RCC 7860 (cell line): ENCODE results near the gene TGFBI.

Source experiments
- DNase-seq: peaks from one replicate; pipeline ENCODE4 v3.0.0-alpha.2; 2015; ENCODE audit warnings: low spot score
- FAIRE-seq: peaks from 2 replicates; lab custom pipeline; 2012; peaks lifted over from hg19 to GRCh38; lab: Jason Lieb, UNC

The TGFBI gene

DNA sequence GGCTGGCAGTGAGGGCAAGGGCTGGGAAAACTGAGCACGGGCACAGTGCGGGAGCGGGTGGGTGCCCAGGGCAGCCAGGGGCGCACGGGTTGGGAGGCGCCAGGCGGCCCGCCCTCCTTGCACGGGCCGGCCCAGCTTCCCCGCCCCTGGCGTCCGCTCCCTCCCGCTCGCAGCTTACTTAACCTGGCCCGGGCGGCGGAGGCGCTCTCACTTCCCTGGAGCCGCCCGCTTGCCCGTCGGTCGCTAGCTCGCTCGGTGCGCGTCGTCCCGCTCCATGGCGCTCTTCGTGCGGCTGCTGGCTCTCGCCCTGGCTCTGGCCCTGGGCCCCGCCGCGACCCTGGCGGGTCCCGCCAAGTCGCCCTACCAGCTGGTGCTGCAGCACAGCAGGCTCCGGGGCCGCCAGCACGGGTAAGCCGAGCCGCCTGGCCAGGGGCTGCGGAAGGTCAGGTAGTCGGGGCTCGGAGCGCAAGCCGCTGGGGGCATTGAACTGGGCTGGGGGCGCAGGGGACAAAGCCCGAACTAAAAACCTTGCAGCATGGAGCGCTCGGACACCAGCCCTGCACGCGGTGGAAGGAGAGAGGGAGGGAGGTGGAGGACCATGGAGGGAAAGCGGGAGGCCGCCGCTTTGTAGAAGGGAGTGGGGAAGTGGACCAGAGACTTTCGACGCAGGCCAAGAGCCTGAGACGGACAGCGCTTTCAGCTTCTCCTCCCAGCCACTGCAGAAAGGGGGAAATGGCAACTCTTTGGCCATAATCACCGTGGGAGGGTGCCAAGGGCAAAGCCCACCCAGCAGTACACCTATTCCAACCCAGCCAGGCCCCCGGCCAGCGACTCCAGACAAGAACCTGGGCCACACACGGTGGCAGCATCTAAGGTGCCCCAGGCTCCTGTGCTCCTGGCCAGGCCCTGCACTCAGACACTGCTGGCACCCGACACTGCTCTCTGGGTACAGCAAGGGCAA is at the start of gene TGFBI:
TSS of gene TGFBI (plus strand) at position 207 of the 961 bp plus-strand sequence. CDS start at position 275, 68 bp downstream.
- DNase-seq (peak; percentile 74), FAIRE-seq (no peak)

- no peak for FAIRE-seq
These were observed 49.8 kb upstream of the TGFBI start for GRCh38 chr5:135978993-135979392.

GRCh38 chr5:135979510-135979909 is 49.3 kb upstream of the TGFBI start:
- DNase-seq (no peak), FAIRE-seq (no peak)

More at GRCh38 chr5:135978993-135979392, 49.8 kb upstream of the TGFBI start:
- DNase-seq = no peak

GRCh38 chr5:135980620-135981019 is 48.2 kb upstream of the TGFBI start:
- FAIRE-seq (no peak), DNase-seq (no peak)

GRCh38 chr5:135985951-135986350 is 42.8 kb upstream of the TGFBI start:
- DNase-seq (no peak), FAIRE-seq (no peak)

DNA sequence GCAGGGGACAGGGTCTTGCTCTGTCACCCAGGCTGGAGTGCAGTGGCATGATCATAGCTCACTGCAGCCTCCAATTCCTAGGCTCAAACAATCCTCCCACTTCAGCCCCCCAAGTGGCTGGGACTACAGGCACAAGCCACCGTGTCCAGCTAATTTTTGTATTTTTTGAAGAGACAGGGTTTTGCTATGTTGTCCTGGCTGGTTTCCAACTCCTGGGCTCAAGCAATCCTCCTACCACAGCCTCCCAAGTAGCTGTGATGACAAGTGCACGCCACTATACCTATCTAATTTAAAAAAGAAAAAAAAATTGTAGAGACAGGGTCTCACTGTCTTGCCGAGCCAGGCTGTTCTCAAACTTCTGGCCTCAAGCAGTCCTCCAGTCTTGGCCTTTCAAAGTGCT is 42.4 kb upstream of the TGFBI start:
- DNase-seq (no peak), FAIRE-seq (no peak)

DNA sequence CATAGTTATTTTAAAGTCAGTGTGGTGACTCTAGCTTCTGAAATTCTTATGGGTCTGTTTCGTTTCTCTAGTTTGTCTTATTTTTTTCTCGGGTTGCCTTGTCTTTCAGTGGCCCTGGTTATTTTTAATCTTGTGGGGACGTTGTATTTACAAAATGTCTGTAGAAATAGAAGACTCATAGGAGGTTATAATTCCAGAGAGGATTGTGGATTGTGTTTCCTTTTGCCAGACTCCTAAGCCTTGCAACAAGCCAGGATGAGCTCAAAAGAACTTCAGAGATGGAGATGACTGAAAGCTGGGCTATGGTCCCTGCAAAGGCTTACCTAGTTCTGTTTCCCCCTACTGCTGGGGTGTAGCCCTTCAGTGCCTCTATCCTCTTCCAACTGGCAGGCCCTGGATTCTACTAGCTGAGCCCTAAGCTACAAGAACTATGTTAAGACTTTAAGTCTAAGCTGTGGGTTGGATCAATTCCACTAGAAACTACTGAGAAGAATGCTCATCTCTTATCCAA is 41.8 kb upstream of the TGFBI start:
- no peak for FAIRE-seq

DNA sequence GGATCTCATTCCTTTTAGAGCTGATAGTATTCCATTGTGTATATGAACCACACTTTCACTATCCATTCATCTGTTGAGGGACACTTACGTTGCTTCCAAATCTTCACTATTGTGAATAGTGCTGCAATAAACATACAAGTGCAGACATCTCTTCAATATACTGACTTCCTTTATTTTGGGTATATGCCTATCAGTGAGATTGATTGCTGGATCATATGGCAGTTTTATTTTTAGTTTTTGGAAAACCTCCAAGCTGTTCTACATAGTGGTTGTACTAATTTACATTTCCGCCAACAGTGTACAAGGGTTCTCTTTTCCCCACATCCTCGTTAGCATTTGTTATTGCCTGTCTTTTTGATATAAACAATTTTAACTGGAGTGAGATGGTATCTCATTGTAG is 40.2 kb upstream of the TGFBI start:
- no peak for DNase-seq

More for the DNA sequence above, 41.8 kb upstream of the TGFBI start:
- DNase-seq = no peak

DNA sequence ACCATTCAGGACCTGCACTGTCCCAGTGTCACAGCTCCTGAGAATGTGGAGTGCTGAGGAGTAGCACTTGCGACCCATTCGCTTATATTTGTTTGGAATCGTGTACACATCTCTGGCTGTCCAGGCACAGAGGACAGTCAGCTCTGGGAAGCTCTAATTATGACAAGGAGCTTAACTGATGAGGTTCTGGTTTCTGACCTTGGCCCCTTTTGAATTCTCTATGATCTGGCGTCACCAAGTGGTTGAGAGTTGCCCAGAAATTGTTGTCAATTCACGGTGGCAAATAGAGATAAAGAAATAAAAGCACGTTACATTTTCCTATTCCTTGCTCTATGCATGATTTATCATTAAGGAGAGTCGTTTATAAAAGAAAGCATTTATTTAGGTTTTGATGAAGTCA is 39.1 kb upstream of the TGFBI start:
- DNase-seq (no peak), FAIRE-seq (no peak)

More for the DNA sequence above, 40.2 kb upstream of the TGFBI start:
- FAIRE-seq = no peak

- FAIRE-seq = no peak
These were observed 38.1 kb upstream of the TGFBI start for GRCh38 chr5:135990528-135991255.

DNA sequence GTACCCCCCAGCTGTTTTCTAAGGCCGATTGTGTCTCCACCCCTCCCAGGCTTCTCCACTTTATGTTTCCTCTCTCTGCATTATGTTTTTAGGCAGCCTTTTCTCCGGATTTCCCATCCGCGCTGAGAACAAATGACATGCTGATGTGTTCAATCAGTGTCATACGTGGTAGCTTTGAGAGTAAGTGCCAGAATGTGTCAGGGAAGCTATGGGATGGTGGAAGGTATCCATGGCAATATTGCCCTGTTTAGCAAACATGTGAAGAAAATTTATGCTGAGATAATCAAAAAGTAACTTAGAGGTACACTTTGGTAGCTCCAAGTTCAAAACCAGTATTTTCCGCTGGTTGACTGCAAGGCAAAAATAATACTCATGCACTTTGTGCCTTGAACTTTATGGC is 37.4 kb upstream of the TGFBI start:
- DNase-seq (no peak), FAIRE-seq (no peak)

More at GRCh38 chr5:135990528-135991255, 38.1 kb upstream of the TGFBI start:
- no peak for DNase-seq

DNA sequence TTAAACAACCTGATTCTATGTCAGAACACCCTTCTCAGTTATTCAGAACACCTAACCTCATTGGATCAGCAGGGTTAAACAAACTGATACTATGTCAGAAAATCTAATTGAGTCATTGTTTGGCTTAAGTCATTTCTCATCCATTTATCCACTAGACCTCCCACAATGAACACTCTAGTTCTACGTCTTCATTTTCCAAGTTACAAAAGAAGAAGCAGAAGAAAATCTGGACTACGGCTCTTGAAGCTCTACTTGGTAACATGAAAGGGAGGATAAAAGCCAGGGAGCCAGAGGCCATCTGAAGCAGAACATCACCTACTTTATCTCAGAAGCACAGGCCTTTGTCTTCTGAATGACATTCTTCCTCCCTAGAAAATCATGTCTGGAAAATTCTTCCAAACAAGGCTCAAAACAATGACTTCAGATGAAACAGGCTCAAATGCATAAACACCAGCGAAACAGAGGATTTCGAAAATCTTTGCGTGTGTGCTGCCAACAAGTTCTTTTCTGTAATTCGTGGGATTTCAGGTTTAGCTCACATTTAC is 35.4 kb upstream of the TGFBI start:
- FAIRE-seq = no peak
- peak; percentile 55 for DNase-seq

DNA sequence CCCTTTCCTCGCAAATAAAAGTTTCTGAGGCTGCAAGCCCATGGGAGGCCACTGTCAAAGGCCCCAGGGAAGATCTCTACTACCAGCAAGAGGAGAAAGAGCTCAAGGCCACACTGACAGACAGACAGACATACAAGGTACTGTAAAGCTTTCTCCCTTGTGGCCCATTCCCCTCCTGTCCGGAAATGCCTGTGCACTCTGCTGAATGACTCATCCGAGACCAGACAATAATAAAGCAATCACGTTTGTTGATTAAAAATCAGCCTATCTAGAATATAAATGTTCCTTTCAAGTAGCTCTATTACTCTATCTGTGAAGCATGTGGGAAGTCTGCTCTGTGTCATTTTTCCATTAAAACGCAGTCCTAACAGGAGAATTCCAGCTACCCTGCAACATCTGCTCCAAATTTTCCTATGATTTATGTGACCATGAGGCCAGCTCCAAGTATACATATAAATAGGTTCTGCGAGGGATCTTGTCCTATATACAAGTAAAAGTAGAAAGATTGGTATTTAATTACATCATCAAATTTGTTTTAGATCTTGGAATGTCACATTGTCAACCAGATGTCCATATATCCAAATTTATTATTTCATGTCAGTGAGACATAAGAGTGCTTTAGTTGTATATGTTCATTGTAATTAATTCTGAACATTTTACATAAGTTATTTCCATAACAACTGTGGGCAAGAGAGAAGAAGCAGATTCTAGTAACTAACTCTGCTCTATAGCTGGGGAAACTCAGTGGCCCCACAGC is 34.7 kb upstream of the TGFBI start:
- peak; percentile 41 for DNase-seq
- FAIRE-seq = peak; percentile 46

DNA sequence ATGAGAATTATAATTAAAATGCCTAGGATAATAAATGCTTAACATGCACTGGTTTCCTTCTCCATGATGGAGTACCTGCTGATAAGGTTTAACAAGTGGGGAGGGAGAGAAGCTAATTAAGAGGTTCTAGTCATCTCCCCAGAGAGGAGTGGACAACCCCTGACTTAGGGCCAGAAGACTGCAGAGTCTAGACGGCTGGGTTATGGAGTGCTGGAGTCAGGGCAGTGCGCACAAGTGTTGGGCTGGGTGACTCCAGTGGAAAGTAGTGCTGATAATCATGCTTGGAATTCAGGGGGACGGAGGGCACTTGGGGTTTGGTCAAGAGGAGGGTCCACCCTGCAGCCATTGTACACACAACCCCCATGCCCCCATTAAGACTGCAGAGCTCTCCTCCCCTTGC is 32.8 kb upstream of the TGFBI start:
- DNase-seq (no peak), FAIRE-seq (no peak)

DNA sequence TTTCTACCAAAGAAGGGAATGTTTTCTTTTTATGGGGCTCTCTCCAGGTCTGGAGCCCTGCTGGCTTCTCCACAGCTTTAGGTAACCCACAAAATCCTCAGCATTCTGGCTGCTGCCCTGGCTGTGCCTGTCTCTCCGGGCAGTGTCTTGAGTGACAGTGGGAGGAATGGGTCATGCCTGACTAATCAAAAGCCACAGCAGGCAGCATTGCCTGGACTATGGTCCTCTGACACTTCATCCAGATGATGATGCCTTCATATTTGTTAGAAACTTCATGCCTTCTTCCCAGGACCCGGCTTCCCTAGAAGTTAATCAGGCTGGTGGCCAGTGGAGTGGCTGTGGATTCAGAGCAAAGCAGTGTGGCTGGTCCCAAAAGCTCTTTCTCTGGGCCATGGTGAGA is 32.2 kb upstream of the TGFBI start:
- DNase-seq (peak; percentile 78), FAIRE-seq (peak; percentile 81)

GRCh38 chr5:135997673-135998335 is 31.0 kb upstream of the TGFBI start:
- FAIRE-seq (no peak), DNase-seq (no peak)

DNA sequence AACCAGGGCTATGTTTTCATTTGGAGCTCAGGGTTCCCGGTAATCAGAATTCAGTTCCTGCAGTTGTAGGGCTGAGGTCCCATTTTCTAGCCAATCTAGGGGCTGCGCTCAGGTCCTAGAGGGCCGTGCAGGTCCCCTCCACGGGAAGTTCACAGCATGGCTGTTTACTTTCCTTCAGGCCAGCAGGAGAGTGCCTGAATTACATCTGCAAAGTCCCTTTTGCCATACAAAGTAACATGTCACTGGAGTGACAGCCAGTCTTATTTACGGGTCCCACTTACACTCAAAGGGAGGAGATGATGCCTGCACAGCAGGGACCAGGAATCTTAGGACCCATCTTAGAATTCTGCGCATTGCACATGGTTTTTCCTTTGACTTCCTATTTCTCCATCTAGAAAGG is 29.9 kb upstream of the TGFBI start:
- DNase-seq = no peak
- no peak for FAIRE-seq

DNA sequence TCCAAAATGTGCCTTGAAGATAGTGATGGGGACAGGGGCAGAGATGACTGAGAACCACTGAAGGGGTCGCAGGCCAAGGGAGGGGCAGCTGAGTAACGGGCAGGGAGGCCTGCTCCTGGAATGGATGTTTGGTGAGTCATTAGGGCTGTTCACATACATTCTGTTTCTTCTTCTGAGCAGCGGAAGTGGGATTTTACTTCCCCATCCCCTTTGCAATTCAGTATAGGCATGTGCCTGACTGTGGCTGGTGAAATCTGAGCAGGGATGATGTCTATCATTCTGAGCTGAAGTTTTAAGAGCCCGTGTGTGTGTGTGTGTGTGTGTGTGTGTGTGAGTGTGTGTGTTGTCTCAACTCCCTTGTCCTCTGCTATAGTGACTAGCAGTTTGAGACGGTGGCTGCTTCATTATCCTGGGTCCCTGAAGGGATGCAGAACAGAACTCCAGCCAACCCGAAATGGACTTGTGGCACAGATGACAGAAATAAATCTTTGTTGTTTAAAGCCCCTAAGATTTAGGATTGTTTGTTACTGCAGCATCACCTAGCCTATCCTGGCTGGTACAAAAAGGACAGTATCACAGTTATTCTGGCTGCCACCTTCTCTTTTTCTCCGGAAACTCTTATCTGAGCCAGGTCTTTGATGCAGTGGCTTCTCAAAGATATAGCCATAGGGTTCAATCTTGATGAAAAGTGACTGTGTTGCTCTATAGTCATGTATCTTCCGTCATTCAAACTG is 29.2 kb upstream of the TGFBI start:
- peak; percentile 87 for DNase-seq
- peak; percentile 70 for FAIRE-seq

DNA sequence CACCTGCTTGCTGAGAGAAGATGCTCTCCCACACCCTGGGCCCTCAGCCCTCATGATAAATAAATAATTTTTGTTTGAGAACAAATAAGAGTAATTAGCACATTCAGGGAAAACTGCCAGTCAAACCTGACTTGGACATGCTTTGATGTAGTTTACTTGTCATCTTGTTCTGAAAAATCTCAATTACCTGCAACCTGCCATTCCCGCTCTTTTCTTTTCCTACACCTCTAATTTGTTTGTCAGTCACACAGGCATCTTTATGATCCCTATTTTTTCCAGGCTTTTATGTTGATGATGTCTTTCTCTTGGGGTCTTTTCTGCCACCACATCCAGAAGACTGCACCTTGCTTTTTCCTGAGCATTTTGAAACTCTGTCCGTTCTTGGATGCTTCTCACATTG is 28.6 kb upstream of the TGFBI start:
- FAIRE-seq (no peak), DNase-seq (no peak)
